ENCODE data around the gene MED13L. TPM values are rescaled to one million over a fixed set of nuclear protein-coding genes. Genes with fewer than 3 reads are reported as not detected.

MED13L gene
- total and polyA plus RNA-seq, 2 of the 8 experiments (the other 6 are each of a cell fraction or from before 2014, with no cell fraction given): 15.9 to 51.7 TPM

- Histone ChIP-seq H3K79me2 (ENCODE audit: control insufficient read depth in 1 of 2, insufficient read depth in 2 of 2, low read length in 2 of 2) (peaks cover 0 to 93% of the 10 kb centered on the region in 2 experiments; a peak in 3 of 4 replicates), H3K36me3 (ENCODE audit: control insufficient read depth in 2 of 4, insufficient read depth in 4 of 4, low read length in 3 of 4) (no peaks in the 10 kb centered on the region), H2BK12ac (ENCODE audit: low read depth, low read length) (no peak overlapping the region), H3K4me2 (ENCODE audit: insufficient read depth in 1 of 2, low read depth in 2 of 2, low read length in 2 of 2) (no peak overlapping the region), H2BK20ac (ENCODE audit: low read length) (no peak overlapping the region), H4K91ac (replicated peaks; ENCODE audit: insufficient read length, low read length) (no peak overlapping the region), H3K27me3 (replicated peaks in 1 of 4; ENCODE audit: control insufficient read depth in 3 of 4, extremely low read depth in 1 of 4, insufficient read depth in 3 of 4, low read length in 3 of 4) (peaks cover 0 to 1% (median 0%) of the 10 kb centered on the region in 4 experiments; a peak in 1 of 7 replicates), H4K8ac (ENCODE audit: extremely low read depth, insufficient read depth, low read length) (no peak overlapping the region), H3K27ac (ENCODE audit: low read depth, low read length) (no peak overlapping the region), H2BK120ac (replicated peaks; ENCODE audit: low read depth, low read length) (no peak overlapping the region), H2AK5ac (ENCODE audit: low read depth, low read length) (no peak overlapping the region), H3K9ac (replicated peaks in 1 of 4; ENCODE audit: extremely low read depth in 1 of 4, low read depth in 3 of 4, low read length in 3 of 4) (no peak overlapping the region), H3K79me1 (ENCODE audit: low read depth, low read length) (peaks cover 2% of the 10 kb centered on the region; the same call in 1 of the 2 replicates), H3K23me2 (ENCODE audit: low read depth, low read length) (no peaks in the 10 kb centered on the region), H2AFZ (ENCODE audit: low read length) (no peak overlapping the region), H3K9me3 (ENCODE audit: insufficient read depth in 2 of 2, low read depth in 1 of 2, low read length in 1 of 2) (no peaks in the 10 kb centered on the region), H2BK5ac (ENCODE audit: low read depth, low read length) (no peak overlapping the region), H3K18ac (ENCODE audit: extremely low read depth, low read length) (no peak overlapping the region), H3K14ac (ENCODE audit: insufficient read length) (no peak overlapping the region), H3K56ac (replicated peaks; ENCODE audit: insufficient read length, low read depth, low read length) (no peak overlapping the region), H4K20me1 (replicated peaks in 1 of 2; ENCODE audit: control insufficient read depth in 1 of 2, insufficient read depth in 2 of 2, low read length in 2 of 2) (peaks cover 5 to 8% of the 10 kb centered on the region in 2 experiments), H4K5ac (ENCODE audit: insufficient read length, low read depth, low read length) (no peak overlapping the region), H3K4me1 (replicated peaks in 1 of 4; ENCODE audit: control insufficient read depth in 3 of 4, insufficient read depth in 4 of 4, low read length in 3 of 4) (peaks cover 0 to 3% (median 2%) of the 10 kb centered on the region in 4 experiments; a peak in 4 of 7 replicates), H3K23ac (ENCODE audit: insufficient read length) (no peak overlapping the region), H2BK15ac (ENCODE audit: low read length) (no peak overlapping the region), H3K4me3 (ENCODE audit: extremely low read depth in 1 of 4, insufficient read depth in 2 of 4, low read depth in 3 of 4, low read length in 4 of 4) (no peak overlapping the region), H3K4ac (replicated peaks; ENCODE audit: insufficient read length, low read depth, low read length) (no peak overlapping the region)
- CTCF ChIA-PET (ENCODE audit: partially characterized antibody): interaction anchor here (0.5 to 1.0 kb wide), 3 partner anchors 44 to 421 kb away, joined by 3 read pairs; no protein-coding TSS in a partner anchor
- FAIRE-seq (no peak), DNase-seq (ENCODE audit: low read depth in 1 of 2, low spot score in 2 of 2) (no peak)
- TF ChIP-seq CEBPB (IDR thresholded peaks at IDR 0.05; ENCODE audit: low read depth, low read length) (no peak), BRCA1 (IDR thresholded peaks at IDR 0.05; ENCODE audit: low read depth, low read length) (no peak), GABPA (IDR thresholded peaks at IDR 0.05; ENCODE audit: borderline replicate concordance, insufficient read depth, low read length) (no peak), CHD1 (IDR thresholded peaks at IDR 0.05; ENCODE audit: low read depth, low read length) (no peak)
- POLR2A ChIA-PET (ENCODE audit: partially characterized antibody): no interaction called here
- WGBS, 2 experiments (ENCODE audit: extremely low coverage in 1 of 2, insufficient coverage in 1 of 2, insufficient read length in 1 of 2, insufficient replicate concordance in 2 of 2, low coverage in 1 of 2, low lambda C conversion rate in 2 of 2, missing lambda C conversion rate in 1 of 2): 93% methylated on average over 5 of the region's 5 CpGs; no CpG with 5 or more reads in 1 of the 2 experiments
Observed at GRCh38 chr12:116179384-116179783, 98.1 kb downstream of the MED13L start.
